BLaER1 treated with 17β-estradiol and CSF1 and Interleukin-3, amounts not matched to agents 10 nM and 100 nM (cell line): Measurements from ENCODE around the gene CAPN1.

ENCODE experiments used
- H3K27ac ChIP-seq, 11 experiments: shearing (Covaris generic); formaldehyde crosslinking; 2 replicates each; pipeline ENCODE4 v1.8.1; 2022
- H3K27me3 ChIP-seq, 11 experiments: shearing (Covaris generic); formaldehyde crosslinking; 2 replicates each; pipeline ENCODE4 v1.8.1; 2022
- H3K36me3 ChIP-seq, 11 experiments: shearing (Covaris generic); formaldehyde crosslinking; 2 replicates each; pipeline ENCODE4 v1.8.1; 2022
- H3K4me1 ChIP-seq, 10 experiments: shearing (Covaris generic); formaldehyde crosslinking; 2 replicates each; pipeline ENCODE4 v1.8.1; 2022
- H3K4me2 ChIP-seq, 11 experiments: shearing (Covaris generic); formaldehyde crosslinking; 2 replicates each; pipeline ENCODE4 v1.8.1; 2022
- H3K4me3 ChIP-seq, 10 experiments: shearing (Covaris generic); formaldehyde crosslinking; 2 replicates each; pipeline ENCODE4 v1.8.1; 2022
- H3K9ac ChIP-seq, 11 experiments: shearing (Covaris generic); formaldehyde crosslinking; 2 replicates each; pipeline ENCODE4 v1.8.1; 2022
- H3K9me3 ChIP-seq, 11 experiments: shearing (Covaris generic); formaldehyde crosslinking; replicated peaks in 1 of 11; 2 replicates each; pipeline ENCODE4 v1.8.1; 2022
- H4K20me1 ChIP-seq, 11 experiments: shearing (Covaris generic); formaldehyde crosslinking; 2 replicates each; pipeline ENCODE4 v1.8.1; 2022
- Cebpa-rat ChIP-seq, 11 experiments: shearing (Covaris generic); IDR thresholded peaks; 2 replicates each; pipeline ENCODE4 v1.8.1; 2022

Gene CAPN1

GRCh38 chr11:65204646-65205601 lies 23.2 kb downstream of the CAPN1 start:
- H3K9me3 ChIP-seq: no peaks in the 10 kb centered on the region
- H3K9ac ChIP-seq: no peak overlapping the region; a peak in 1 of 22 replicates
- H3K4me3 ChIP-seq: no peak overlapping the region
- H4K20me1 ChIP-seq: peaks cover 0 to 48% (median 0%) of the 10 kb centered on the region in 11 experiments; a peak in 7 of 22 replicates
- TF ChIP-seq Cebpa-rat (IDR thresholded peaks at IDR 0.05): no peak
- no peak overlapping the region for H3K4me2 ChIP-seq
- peaks cover 17 to 29% (median 26%) of the 10 kb centered on the region in 10 experiments for H3K4me1 ChIP-seq
- H3K27me3 ChIP-seq: no peaks in the 10 kb centered on the region
- no peak overlapping the region for H3K27ac ChIP-seq
- peaks cover 84 to 99% (median 90%) of the 10 kb centered on the region in 11 experiments for H3K36me3 ChIP-seq

GRCh38 chr11:65205602-65205967 lies 23.9 kb downstream of the CAPN1 start:
- Histone ChIP-seq H3K4me2 (no peak overlapping the region), H3K27me3 (no peaks in the 10 kb centered on the region), H3K27ac (no peak overlapping the region), H4K20me1 (peaks cover 0 to 50% (median 0%) of the 10 kb centered on the region in 11 experiments; a peak in 6 of 22 replicates), H3K36me3 (peaks cover 85 to 99% (median 90%) of the 10 kb centered on the region in 11 experiments), H3K9ac (no peak overlapping the region; a peak in 1 of 22 replicates), H3K4me3 (no peak overlapping the region), H3K4me1 (peaks cover 17 to 35% (median 25%) of the 10 kb centered on the region in 10 experiments), H3K9me3 (no peaks in the 10 kb centered on the region)
- TF ChIP-seq Cebpa-rat (IDR thresholded peaks at IDR 0.05): no peak

GRCh38 chr11:65206441-65206841 lies 24.7 kb downstream of the CAPN1 start:
- H3K4me1 ChIP-seq: peaks cover 9 to 36% (median 19%) of the 10 kb centered on the region in 10 experiments

DNA sequence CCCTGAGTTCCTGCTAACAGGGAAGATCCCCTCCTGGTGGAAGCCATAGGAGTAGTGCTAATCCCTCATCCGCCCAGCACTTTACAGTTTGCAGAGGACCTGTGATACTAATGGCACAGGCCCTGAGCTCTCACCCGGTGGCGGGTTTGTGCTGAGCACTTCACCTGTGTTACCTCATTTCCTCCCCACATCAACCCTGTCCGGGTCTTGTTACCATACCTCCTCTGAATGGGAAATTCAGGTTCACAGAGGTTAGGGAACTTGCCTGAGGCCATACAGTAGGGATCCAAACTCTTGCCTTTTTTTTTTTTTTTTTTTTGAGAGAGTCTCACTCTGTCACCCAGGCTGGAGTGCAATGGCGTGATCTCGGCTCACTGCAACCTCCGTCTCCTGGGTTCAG lies 25.2 kb downstream of the CAPN1 start:
- Histone ChIP-seq H3K4me2 (0 out of 22 replicates have a peak overlapping the region, but pooled peaks of 1 of the 11 experiments have one; percentile 9), H4K20me1 (peaks cover 0 to 62% (median 0%) of the 10 kb centered on the region in 11 experiments; a peak in 6 of 22 replicates), H3K9ac (peak overlapping the region in 1 of 11 experiments; percentile 42; a peak in 1 of 22 replicates), H3K4me3 (no peak overlapping the region), H3K36me3 (peaks cover 92 to 100% (median 96%) of the 10 kb centered on the region in 11 experiments), H3K4me1 (peaks cover 12 to 41% (median 23%) of the 10 kb centered on the region in 10 experiments), H3K27ac (no peak overlapping the region), H3K27me3 (no peaks in the 10 kb centered on the region), H3K9me3 (no peaks in the 10 kb centered on the region)
- no peak for TF ChIP-seq Cebpa-rat (IDR thresholded peaks at IDR 0.05)

More at GRCh38 chr11:65206441-65206841, 24.7 kb downstream of the CAPN1 start:
- Histone ChIP-seq H3K9me3 (no peaks in the 10 kb centered on the region), H3K27me3 (no peaks in the 10 kb centered on the region), H4K20me1 (peaks cover 0 to 58% (median 0%) of the 10 kb centered on the region in 11 experiments; a peak in 6 of 22 replicates), H3K4me3 (no peak overlapping the region), H3K9ac (peak overlapping the region in 2 of 11 experiments; percentile 24 to 42; a peak in 1 of 22 replicates), H3K4me2 (no peak overlapping the region), H3K36me3 (peaks cover 88 to 100% (median 94%) of the 10 kb centered on the region in 11 experiments), H3K27ac (no peak overlapping the region)
- TF ChIP-seq Cebpa-rat (IDR thresholded peaks at IDR 0.05): no peak

DNA sequence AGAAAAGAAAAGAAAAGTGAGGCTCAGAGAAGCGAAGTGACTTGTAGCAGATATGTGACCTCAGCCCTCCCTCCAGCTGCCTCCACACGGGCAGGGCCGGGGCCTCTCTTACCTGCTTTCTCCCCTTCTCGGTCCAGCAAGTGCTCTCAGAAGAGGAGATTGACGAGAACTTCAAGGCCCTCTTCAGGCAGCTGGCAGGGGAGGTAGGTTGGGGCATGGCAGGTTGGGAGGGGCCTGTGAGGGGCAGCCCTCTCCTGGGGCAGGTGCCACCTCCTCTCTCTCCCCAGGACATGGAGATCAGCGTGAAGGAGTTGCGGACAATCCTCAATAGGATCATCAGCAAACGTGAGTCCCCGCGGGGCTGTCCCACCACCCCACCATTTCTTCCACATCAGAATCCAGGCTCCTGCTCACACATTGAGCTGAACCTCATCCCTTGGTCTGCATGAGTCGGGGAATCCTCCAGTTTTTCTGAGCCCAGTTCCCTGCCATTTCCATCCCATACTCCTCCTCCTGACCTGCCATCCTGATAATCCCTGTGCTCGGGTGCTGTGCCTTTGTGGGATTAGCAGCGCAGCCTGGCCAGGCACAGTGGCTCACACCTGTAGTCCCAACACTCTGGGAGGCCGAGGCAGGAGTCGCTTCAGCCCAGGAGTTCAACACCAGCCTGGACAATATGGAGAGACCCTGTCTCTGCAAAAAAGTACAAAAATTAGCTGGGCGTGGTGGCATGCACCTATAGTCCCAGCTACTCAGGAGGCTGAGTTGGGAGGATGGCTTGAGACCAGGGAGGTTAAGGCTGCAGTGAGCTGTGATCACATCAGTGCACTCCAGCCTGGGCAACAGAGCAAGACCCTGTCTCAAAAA lies 26.4 kb downstream of the CAPN1 start:
- Histone ChIP-seq H3K27ac (peak overlapping the region in 9 of 11 experiments; percentile 0 to 65 (median 57); a peak in 13 of 22 replicates), H3K4me1 (peaks cover 24 to 53% (median 35%) of the 10 kb centered on the region in 10 experiments), H3K9ac (peak overlapping the region in 10 of 11 experiments; percentile 23 to 68 (median 52); a peak in 14 of 22 replicates), H3K4me3 (peak overlapping the region in 3 of 10 experiments; percentile 34 to 37 (median 37); a peak in 5 of 20 replicates), H3K27me3 (no peaks in the 10 kb centered on the region), H3K36me3 (peaks cover 82 to 96% (median 87%) of the 10 kb centered on the region in 11 experiments), H4K20me1 (peaks cover 0 to 75% (median 0%) of the 10 kb centered on the region in 11 experiments; a peak in 7 of 22 replicates), H3K4me2 (peak overlapping the region; percentile 18 to 91 (median 71); a peak in 21 of 22 replicates), H3K9me3 (no peaks in the 10 kb centered on the region)
- TF ChIP-seq Cebpa-rat (IDR thresholded peaks at IDR 0.05): no peak

- Histone ChIP-seq H3K4me1 (peaks cover 33 to 62% (median 44%) of the 10 kb centered on the region in 10 experiments), H3K9ac (peak overlapping the region in 10 of 11 experiments; percentile 23 to 68 (median 52); a peak in 15 of 22 replicates), H3K4me2 (peak overlapping the region; percentile 18 to 91 (median 71); a peak in 21 of 22 replicates), H3K27ac (peak overlapping the region in 10 of 11 experiments; percentile 0 to 65 (median 51); a peak in 16 of 22 replicates), H3K4me3 (peak overlapping the region in 3 of 10 experiments; percentile 34 to 37 (median 37); a peak in 6 of 20 replicates), H3K9me3 (no peaks in the 10 kb centered on the region), H4K20me1 (peaks cover 0 to 80% (median 0%) of the 10 kb centered on the region in 11 experiments; a peak in 7 of 22 replicates), H3K36me3 (peaks cover 73 to 88% (median 78%) of the 10 kb centered on the region in 11 experiments), H3K27me3 (no peaks in the 10 kb centered on the region)
- no peak for TF ChIP-seq Cebpa-rat (IDR thresholded peaks at IDR 0.05)
These were observed 27.3 kb downstream of the CAPN1 start for GRCh38 chr11:65208785-65209710.

DNA sequence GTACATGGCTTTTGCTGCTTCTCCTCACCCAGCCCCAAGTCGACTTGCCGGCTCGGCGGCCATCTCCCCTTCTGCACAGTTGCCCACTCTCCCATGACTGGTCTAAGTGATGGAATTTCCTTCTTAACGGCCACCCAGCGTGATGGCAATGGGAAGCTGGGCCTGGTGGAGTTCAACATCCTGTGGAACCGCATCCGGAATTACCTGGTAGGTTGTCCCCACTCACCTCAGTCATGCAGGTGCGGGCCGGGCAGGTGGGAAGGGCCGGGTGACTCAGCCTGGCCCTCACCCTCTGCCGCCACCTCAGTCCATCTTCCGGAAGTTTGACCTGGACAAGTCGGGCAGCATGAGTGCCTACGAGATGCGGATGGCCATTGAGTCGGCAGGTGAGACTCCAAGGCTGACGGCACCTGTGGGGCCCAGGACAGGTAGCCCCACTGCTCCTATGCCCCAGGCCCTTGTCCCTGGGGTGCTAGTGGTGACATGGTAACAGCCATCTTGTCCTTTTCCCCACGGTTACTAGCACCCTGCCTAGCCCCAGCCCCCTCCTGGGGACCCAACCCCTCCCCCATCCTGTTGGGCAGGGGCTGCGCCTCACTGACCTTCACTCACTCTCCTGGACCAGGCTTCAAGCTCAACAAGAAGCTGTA lies 28.1 kb downstream of the CAPN1 start:
- H3K4me2 ChIP-seq: peak overlapping the region in 5 of 11 experiments; percentile 70 to 91 (median 85); a peak in 9 of 22 replicates
- H3K27ac ChIP-seq: peak overlapping the region in 3 of 11 experiments; percentile 45 to 61 (median 58); a peak in 3 of 22 replicates
- peaks cover 41 to 70% (median 52%) of the 10 kb centered on the region in 10 experiments for H3K4me1 ChIP-seq
- H4K20me1 ChIP-seq: peaks cover 0 to 75% (median 0%) of the 10 kb centered on the region in 11 experiments; a peak in 6 of 22 replicates
- H3K4me3 ChIP-seq: no peak overlapping the region
- peak overlapping the region in 2 of 11 experiments; percentile 6 to 23; a peak in 1 of 22 replicates for H3K9ac ChIP-seq
- H3K9me3 ChIP-seq: no peaks in the 10 kb centered on the region
- TF ChIP-seq Cebpa-rat (IDR thresholded peaks at IDR 0.05): no peak
- peaks cover 66 to 80% (median 71%) of the 10 kb centered on the region in 11 experiments for H3K36me3 ChIP-seq
- H3K27me3 ChIP-seq: no peaks in the 10 kb centered on the region
